ENCODE data around the gene PLA2G4E. TPM values are rescaled to one million over a fixed set of nuclear protein-coding genes. Genes with fewer than 3 reads are reported as not detected.

PLA2G4E gene
- total and polyA plus RNA-seq, 9 of the 15 experiments (the other 6 are each of a cell fraction or from before 2014, with no cell fraction given), result 0.03 TPM; not detected in 8

- Histone ChIP-seq H3K4me2 (ENCODE audit: insufficient read depth, low read length) (no peak overlapping the region), H3K27ac (ENCODE audit: extremely low read depth, low read depth, low read length) (no peak overlapping the region), H3K4me1 (replicated peaks in 1 of 2; ENCODE audit: control insufficient read depth in 2 of 2, insufficient read depth in 2 of 2, low read length in 2 of 2) (peaks cover 0 to 7% of the 10 kb centered on the region in 2 experiments; a peak in 4 of 5 replicates), H3K9me1 (ENCODE audit: control insufficient read depth, insufficient read depth, low read length) (no peaks in the 10 kb centered on the region), H3K36me3 (ENCODE audit: control insufficient read depth, insufficient read depth, low read length) (no peaks in the 10 kb centered on the region), H3K4me3 (no peak overlapping the region), H2AFZ (ENCODE audit: low read depth, low read length) (no peak overlapping the region), H3K9me3 (replicated peaks; ENCODE audit: control insufficient read depth, insufficient read depth, low read depth, low read length) (no peaks in the 10 kb centered on the region), H3K79me2 (ENCODE audit: control insufficient read depth, insufficient read depth, low read length) (no peaks in the 10 kb centered on the region), H4K20me1 (replicated peaks; ENCODE audit: control insufficient read depth, insufficient read depth, low read length) (no peaks in the 10 kb centered on the region; the same call in 1 of the 2 replicates), H3K27me3 (ENCODE audit: control insufficient read depth in 2 of 2, insufficient read depth in 2 of 2, low read length in 2 of 2) (peaks cover 42 to 67% of the 10 kb centered on the region in 2 experiments), H3K9ac (ENCODE audit: insufficient read depth in 1 of 2, low read depth in 2 of 2, low read length in 2 of 2) (no peak overlapping the region)
- in situ Hi-C loops (cut with MboI) (no loop called here), intact Hi-C loops (cut with micrococcal nuclease) (no loop called here)
- FAIRE-seq (no peak), DNase-seq (ENCODE audit: extremely low read depth in 1 of 4, low spot score in 3 of 4) (no peak), ATAC-seq (no peak)
- POLR2A ChIA-PET, result no interaction called here
- 3% methylated on average over 9 of the region's 9 CpGs for WGBS (ENCODE audit: insufficient coverage, low coverage, missing lambda C conversion rate)
- CTCF ChIA-PET (ENCODE audit: low intra/inter-chr PET ratio), result no interaction called here
- no TSS peak for BruUV-seq (replicated peaks)
- no peak for TF ChIP-seq FIP1L1 (IDR thresholded peaks at IDR 0.05; ENCODE audit: low read depth, low read length, poor library complexity, severe bottlenecking)
- no peak for TF ChIP-seq ZFP91 (CRISPR knock-in tag; IDR thresholded peaks at IDR 0.05)
- no peak for TF ChIP-seq ZNF583 (CRISPR knock-in tag; IDR thresholded peaks at IDR 0.05)
- no peak for TF ChIP-seq PHB (CRISPR knock-in tag; IDR thresholded peaks at IDR 0.05)
- TF ChIP-seq SIX5 (IDR thresholded peaks at IDR 0.05; ENCODE audit: borderline replicate concordance in 1 of 2, insufficient read depth in 1 of 2, low read depth in 1 of 2, low read length in 2 of 2), result no peak
- TF ChIP-seq PREB (CRISPR knock-in tag; IDR thresholded peaks at IDR 0.05), result no peak
- TF ChIP-seq BRCA1 (IDR thresholded peaks at IDR 0.05), result no peak
- TF ChIP-seq BRCA1 (CRISPR knock-in tag; IDR thresholded peaks at IDR 0.05), result no peak
- no peak for TF ChIP-seq NR4A1 (CRISPR knock-in tag; IDR thresholded peaks at IDR 0.05)
- no peak for TF ChIP-seq NR4A1 (tag; IDR thresholded peaks at IDR 0.05)
- TF ChIP-seq SRF (CRISPR knock-in tag; IDR thresholded peaks at IDR 0.05), result no peak
- no peak for TF ChIP-seq HNRNPL (IDR thresholded peaks at IDR 0.05; ENCODE audit: low read depth, low read length)
- TF ChIP-seq ZNF79 (CRISPR knock-in tag; IDR thresholded peaks at IDR 0.05; ENCODE audit: low read depth), result no peak
- no peak for TF ChIP-seq ZNF609 (CRISPR knock-in tag; IDR thresholded peaks at IDR 0.05; ENCODE audit: borderline replicate concordance)
- no peak for TF ChIP-seq ZNF444 (CRISPR knock-in tag; IDR thresholded peaks at IDR 0.05)
- TF ChIP-seq SUPT5H (IDR thresholded peaks at IDR 0.05), result no peak
These were observed 27.4 kb upstream of the PLA2G4E start for GRCh38 chr15:42048080-42048820.
